Immature natural killer cell (primary cell): ENCODE data around the gene IHH. TPM values are rescaled to one million over a fixed set of nuclear protein-coding genes. Genes with fewer than 3 reads are reported as not detected.

ENCODE experiments used
- DNase-seq, 3 donors: peaks; one replicate each; pipeline ENCODE4 v3.0.0; 2022; ENCODE audit warnings: mixed read lengths in 1 of 3
- H3K27ac Mint-ChIP-seq, 6 donors: one replicate each; pipeline ENCODE4 v1.8.0; 2020; ENCODE audit warnings: mixed read lengths in 6 of 6, mild to moderate bottlenecking in 5 of 6, inconsistent platforms in 4 of 6, moderate library complexity in 3 of 6
- H3K27me3 Mint-ChIP-seq, 3 donors: one replicate each; pipeline ENCODE4 v1.8.0; 2020 to 2021; ENCODE audit warnings: low read depth in 3 of 3, mild to moderate bottlenecking in 3 of 3, mixed read lengths in 3 of 3, moderate library complexity in 3 of 3, inconsistent platforms in 1 of 3
- H3K36me3 Mint-ChIP-seq, 3 donors: one replicate each; pipeline ENCODE4 v1.8.0; 2020; ENCODE audit warnings: mixed read lengths in 3 of 3, inconsistent platforms in 2 of 3, mild to moderate bottlenecking in 2 of 3
- H3K4me1 Mint-ChIP-seq, 2 donors: one replicate each; pipeline ENCODE4 v1.8.0; 2020; ENCODE audit warnings: inconsistent platforms in 2 of 2, mild to moderate bottlenecking in 2 of 2, mixed read lengths in 2 of 2, moderate library complexity in 1 of 2
- H3K4me3 Mint-ChIP-seq, 5 donors: one replicate each; pipeline ENCODE4 v1.8.0; 2020; ENCODE audit warnings: mild to moderate bottlenecking in 5 of 5, mixed read lengths in 5 of 5, inconsistent platforms in 3 of 5, moderate library complexity in 3 of 5
- H3K9me3 Mint-ChIP-seq, 6 donors: one replicate each; pipeline ENCODE4 v1.8.0; 2020; ENCODE audit warnings: mild to moderate bottlenecking in 6 of 6, mixed read lengths in 6 of 6, inconsistent platforms in 4 of 6, moderate library complexity in 3 of 6
- polyA plus RNA-seq, 3 donors: library from polyadenylated mRNA; unstranded; fragments of 300-500 nt; fragmentation: Illumina TruSeq; gene quantifications; one replicate each; pipeline ENCODE4 v1.2.3, GENCODE V29; 2021

IHH gene
- polyA plus RNA-seq, 3 donors from 2014 or later = not detected

DNA sequence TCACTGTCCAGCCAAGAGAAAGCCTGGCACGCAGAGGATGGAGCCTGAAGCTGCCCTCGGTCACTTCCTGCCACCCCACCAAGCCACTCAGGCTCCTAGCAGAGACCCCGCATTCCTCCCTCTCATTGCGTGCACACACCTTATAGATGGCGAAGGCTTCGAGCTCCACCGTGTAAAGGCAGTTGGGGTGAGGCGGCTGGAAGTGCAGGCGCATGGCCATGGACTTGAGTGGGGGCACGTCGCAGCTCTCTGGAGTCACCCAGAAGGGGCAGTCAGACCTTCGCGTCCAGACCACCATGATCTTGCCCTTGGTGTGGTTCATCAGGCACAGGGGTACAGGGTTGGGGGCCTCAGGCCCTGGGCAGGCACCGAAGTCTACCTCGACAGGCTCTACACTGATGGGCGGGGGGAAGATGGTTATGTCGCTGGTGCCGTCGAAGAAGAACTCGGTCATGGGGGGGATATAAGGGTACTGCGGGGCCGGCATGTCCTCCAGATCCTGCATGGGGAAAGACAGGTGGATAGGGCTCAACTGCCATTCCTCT, 33.1 kb downstream of the IHH start:
- no peaks in the 10 kb centered on the region for H3K9me3 Mint-ChIP-seq
- DNase-seq = no peak
- no peaks in the 10 kb centered on the region for H3K36me3 Mint-ChIP-seq
- H3K27me3 Mint-ChIP-seq = peaks cover 5 to 8% (median 7%) of the 10 kb centered on the region in 3 donors
- no peaks in the 10 kb centered on the region for H3K4me1 Mint-ChIP-seq
- no peak overlapping the region for H3K4me3 Mint-ChIP-seq
- no peak overlapping the region for H3K27ac Mint-ChIP-seq

DNA sequence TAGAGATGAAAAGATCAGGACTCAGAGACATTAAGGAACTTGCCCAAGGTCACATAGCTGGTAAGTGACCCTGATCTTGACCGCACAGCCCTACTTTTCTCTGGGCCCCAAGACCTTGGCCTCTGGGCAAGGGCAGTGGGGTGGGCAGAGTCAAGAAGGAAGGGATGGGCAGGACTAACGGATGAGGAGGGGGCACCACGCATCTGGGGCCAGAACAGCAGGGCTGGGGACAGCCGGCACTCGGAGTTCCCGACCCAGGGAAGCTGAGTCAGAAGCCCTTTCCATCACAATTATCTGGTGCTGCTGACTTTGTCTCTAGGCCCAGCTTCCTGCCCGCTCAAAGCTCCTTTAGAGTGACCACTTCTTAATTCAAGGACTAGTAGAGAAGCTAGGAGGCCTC, 33.8 kb downstream of the IHH start:
- no peaks in the 10 kb centered on the region for H3K4me1 Mint-ChIP-seq
- H3K36me3 Mint-ChIP-seq = no peaks in the 10 kb centered on the region
- no peak for DNase-seq
- H3K9me3 Mint-ChIP-seq = no peaks in the 10 kb centered on the region
- no peak overlapping the region for H3K4me3 Mint-ChIP-seq
- peaks cover 5 to 8% (median 7%) of the 10 kb centered on the region in 3 donors for H3K27me3 Mint-ChIP-seq
- no peak overlapping the region for H3K27ac Mint-ChIP-seq

DNA sequence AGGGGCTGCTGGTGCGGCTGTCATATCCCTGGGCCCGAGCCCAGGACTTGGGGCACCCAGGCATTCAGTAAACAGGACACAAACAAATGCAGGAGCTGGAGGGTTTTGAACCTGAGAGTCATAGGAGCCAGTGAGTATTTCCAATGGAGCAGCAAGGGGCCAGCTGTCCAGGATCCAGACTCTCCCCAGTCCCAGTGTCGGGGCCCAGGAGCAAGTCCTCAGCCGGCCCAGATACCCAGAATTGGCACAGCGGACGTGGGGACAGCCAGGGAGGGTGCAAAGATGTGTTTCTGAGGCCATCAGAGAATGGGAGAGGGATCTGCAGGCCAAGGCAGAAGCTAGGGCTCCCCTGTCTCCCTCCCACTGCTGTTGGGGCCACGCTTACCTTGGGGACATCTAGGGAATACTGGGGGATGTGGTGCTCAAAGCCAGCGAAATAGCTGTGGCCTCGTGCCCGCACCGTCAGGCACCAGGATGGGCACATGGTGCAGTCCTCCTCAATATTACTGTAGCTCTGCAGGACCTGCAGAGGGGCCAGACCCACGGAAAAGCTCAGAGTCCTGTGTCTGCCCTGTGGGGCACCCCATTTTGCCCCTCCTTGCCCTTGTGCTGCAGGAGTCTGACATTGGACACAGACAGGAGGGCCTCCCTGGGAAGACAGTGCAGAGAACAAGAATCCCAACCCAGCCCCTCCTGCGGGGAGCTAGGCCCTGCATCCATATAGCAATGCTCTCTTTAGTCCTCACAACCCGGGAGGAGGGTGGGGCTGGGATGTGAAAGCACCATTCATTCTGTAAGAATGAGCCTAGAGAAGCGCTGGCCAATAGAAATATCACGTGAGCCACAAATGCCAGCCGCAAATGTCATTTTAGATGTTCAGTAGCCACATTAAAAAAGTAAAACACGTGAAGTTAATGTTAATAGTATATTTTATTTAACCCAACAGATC, 34.8 kb downstream of the IHH start:
- Mint-ChIP-seq H3K4me1 (no peaks in the 10 kb centered on the region), H3K36me3 (no peaks in the 10 kb centered on the region), H3K9me3 (no peaks in the 10 kb centered on the region), H3K27ac (no peak overlapping the region), H3K27me3 (peaks cover 5 to 10% (median 6%) of the 10 kb centered on the region in 3 donors), H3K4me3 (no peak overlapping the region)
- no peak for DNase-seq

DNA sequence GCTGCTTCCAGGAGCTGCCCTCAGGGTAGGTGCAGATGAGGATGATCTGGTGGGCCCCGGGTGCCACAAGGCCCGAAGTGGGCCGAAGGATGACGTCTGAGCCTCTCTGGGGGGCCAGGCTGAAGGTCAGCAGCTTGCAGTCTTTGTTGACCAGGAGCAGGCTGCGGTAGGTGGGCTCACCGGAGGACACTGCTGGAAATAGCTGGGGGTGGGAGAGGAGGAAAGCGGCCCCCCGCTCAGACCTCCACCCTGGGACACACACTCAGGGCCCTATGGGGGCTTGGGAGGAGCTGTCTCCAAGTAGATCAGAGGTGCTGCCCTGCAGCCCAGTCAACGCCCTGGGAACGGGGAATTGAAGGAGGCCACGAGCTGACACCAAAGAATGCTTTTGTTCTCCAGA, 36.7 kb downstream of the IHH start:
- Mint-ChIP-seq H3K27ac (no peak overlapping the region), H3K4me3 (no peak overlapping the region), H3K27me3 (peaks cover 0 to 11% (median 6%) of the 10 kb centered on the region in 3 donors), H3K9me3 (no peaks in the 10 kb centered on the region), H3K4me1 (no peaks in the 10 kb centered on the region), H3K36me3 (no peaks in the 10 kb centered on the region)
- no peak for DNase-seq

DNA sequence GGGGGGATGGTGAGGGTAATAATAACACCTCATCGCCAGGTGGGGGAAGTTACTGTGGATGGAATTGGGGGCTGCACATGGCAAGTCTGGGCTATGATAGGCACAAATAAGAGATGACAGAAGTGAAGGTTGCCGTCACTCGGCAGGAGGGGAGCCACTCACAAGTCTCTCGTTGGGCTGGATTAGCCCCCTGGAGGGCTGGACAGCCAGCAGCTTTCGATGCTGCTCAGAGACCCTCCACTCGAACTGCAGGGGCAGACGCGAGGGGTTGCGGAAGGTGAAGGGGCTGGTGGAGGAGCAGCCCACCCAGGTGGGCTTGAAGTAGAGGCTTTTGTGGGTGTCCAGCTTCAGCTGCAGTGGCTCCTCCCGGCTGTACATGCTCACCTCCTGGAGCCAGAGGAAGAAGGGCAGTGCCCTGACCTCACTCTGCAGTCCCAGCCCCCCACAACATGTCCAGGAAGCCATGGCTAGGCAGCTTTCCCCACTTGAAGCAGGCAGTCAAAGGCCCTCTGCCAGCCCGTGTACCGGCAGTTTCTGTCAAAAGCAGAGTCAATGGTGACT, 37.6 kb downstream of the IHH start:
- no peaks in the 10 kb centered on the region for H3K9me3 Mint-ChIP-seq
- no peaks in the 10 kb centered on the region for H3K4me1 Mint-ChIP-seq
- no peak overlapping the region for H3K4me3 Mint-ChIP-seq
- no peak overlapping the region for H3K27ac Mint-ChIP-seq
- no peak for DNase-seq
- peaks cover 0 to 11% (median 6%) of the 10 kb centered on the region in 3 donors for H3K27me3 Mint-ChIP-seq
- H3K36me3 Mint-ChIP-seq = no peaks in the 10 kb centered on the region

DNA sequence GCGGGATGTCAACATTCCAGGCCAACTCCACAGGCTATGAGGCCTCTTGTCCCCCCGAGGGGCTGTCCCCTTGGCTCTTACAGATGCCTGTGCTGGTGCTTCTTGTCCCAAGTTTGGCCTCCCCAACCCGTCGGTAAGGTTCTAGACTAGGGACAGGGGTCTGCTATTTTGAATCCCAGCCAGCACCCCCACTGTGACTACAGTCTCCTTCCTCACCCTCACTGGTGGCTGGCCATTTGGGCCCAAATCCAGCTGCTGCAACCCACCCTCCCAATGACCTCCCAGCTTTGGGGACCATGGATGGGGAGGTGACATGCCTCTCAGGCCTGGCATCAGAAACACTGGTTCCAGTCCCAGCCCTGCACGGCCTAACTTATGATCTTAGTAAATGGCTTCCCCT, 38.1 kb downstream of the IHH start:
- no peak overlapping the region for H3K27ac Mint-ChIP-seq
- no peaks in the 10 kb centered on the region for H3K9me3 Mint-ChIP-seq
- no peak for DNase-seq
- no peaks in the 10 kb centered on the region for H3K4me1 Mint-ChIP-seq
- no peaks in the 10 kb centered on the region for H3K36me3 Mint-ChIP-seq
- H3K27me3 Mint-ChIP-seq = peaks cover 0 to 7% (median 5%) of the 10 kb centered on the region in 3 donors
- no peak overlapping the region for H3K4me3 Mint-ChIP-seq

DNA sequence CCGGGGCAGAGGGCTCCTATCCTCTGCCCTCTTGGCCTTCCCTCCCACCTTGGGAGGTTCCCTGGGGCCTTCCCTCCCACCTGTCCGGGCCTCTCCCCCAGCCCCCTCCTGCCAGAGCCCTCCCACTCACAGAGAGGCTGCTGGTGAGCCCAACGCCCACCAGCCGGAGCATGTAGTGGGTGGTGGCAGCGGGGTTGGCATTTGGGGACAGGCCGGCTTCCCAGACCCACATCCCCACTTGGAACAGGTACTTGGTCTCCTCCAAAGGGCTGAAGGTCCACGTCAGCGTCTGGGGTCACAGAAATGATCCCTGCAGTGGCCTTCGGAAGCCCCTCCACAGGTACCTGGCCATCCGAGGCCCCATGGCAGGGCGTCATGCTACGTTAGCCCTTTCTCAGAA, 38.7 kb downstream of the IHH start:
- Mint-ChIP-seq H3K36me3 (no peaks in the 10 kb centered on the region), H3K4me1 (no peaks in the 10 kb centered on the region), H3K27me3 (peaks cover 0 to 9% (median 2%) of the 10 kb centered on the region in 3 donors), H3K27ac (no peak overlapping the region), H3K9me3 (no peaks in the 10 kb centered on the region), H3K4me3 (no peak overlapping the region)
- DNase-seq = no peak

DNA sequence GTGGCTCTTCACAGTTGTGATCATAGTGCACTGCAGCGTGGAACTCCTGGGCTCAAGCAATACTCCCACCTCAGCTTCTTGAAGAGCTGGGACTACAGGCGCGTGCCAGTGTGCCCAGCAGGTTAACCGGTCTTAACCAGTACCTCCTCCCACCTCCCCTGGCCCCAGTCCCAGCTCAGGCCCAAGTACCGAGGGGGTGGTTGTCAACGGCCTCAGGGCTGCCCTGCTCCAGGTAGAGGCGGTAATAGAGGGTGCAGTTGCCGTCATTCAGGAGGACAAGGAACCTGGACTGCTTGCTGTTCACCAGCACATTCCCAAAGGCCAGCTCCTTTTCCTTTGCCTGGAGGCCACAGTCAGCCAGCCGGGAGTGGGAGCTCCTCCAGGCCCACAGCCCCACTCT, 39.1 kb downstream of the IHH start:
- Mint-ChIP-seq H3K9me3 (no peaks in the 10 kb centered on the region), H3K27ac (no peak overlapping the region), H3K4me3 (no peak overlapping the region), H3K36me3 (no peaks in the 10 kb centered on the region), H3K4me1 (no peaks in the 10 kb centered on the region), H3K27me3 (peaks cover 2 to 9% (median 2%) of the 10 kb centered on the region in 3 donors)
- no peak for DNase-seq

DNA sequence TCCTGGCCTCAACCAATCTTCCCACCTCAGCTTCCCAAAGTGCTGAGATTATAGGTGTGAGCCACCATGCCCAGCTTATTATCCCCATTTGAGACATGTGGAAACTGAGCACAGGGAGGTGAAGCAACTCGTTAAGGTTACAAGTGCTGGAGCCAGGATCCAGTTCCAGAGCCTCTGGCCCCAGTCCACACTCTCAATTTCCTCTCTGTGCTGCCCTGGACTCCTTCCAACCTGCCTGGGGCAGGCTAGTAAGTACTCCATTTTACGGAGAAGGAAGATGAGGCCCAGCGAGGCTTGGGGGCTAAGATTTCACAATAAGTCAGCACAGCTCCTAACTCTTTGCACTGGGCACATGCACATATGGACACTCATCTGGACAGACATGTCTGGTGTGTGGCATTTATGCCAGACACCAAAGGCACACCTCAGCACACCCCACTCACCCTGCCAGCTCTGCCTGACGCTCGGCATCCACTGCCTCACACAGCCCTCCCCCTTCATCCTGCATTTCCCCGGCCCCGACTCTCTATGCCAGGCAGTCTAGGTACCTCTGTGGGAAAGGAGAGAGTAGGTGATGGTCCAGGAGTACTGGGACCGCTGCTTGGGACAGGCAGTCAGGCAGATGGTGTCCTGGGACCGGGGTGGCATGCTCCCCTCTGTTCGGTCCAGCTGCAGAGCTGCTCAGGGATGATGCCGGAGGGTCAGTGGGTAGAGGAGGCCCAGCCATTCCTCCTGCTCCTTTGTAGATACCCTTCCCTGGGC, 39.9 kb downstream of the IHH start:
- Mint-ChIP-seq H3K27ac (no peak overlapping the region), H3K4me1 (no peaks in the 10 kb centered on the region), H3K4me3 (no peak overlapping the region), H3K36me3 (no peaks in the 10 kb centered on the region), H3K27me3 (peaks cover 2 to 9% (median 4%) of the 10 kb centered on the region in 3 donors), H3K9me3 (no peaks in the 10 kb centered on the region)
- DNase-seq = no peak

DNA sequence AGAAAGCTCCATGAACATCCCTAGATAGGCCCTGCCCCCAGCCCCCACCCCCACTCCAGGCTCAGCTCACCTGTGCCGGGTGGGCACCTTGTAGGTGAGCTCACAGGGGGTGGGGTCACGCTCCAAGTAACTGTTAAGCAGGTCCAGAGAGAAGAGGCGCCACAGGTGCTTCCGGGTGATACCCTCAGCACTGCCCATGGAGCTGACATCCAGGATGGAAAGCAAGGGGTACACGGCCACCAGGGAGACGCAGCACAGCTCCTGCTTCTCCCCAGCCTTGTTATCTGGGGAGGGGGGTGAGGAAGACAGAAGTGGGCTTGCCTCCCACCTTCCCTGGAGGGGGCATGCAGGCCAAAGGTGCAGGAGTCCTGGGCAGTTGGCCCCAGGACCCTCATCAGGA, 41.3 kb downstream of the IHH start:
- no peak for DNase-seq
- Mint-ChIP-seq H3K9me3 (no peaks in the 10 kb centered on the region), H3K36me3 (no peaks in the 10 kb centered on the region), H3K27ac (no peak overlapping the region), H3K4me1 (no peaks in the 10 kb centered on the region), H3K4me3 (no peak overlapping the region), H3K27me3 (peaks cover 3 to 8% (median 6%) of the 10 kb centered on the region in 3 donors)

DNA sequence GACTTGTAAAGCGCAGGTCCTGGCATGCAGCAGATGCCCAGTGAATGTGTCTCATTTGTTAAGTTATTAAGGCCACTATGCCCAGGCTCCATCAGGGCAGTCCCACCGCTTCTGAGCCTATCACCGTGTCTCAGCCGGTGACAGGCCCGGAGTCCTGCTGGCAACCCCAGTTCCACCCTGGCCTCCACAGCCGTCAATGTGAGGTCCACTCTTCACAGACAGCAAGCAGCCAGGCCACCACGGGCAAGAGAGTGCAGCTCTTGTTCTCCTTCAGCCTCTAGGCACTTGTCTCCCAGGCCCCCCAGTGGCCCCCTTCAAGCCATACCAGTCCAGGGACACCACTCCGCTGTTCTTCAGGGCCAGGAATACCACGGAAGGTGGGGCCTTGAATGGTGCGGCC, 42.0 kb downstream of the IHH start:
- H3K27ac Mint-ChIP-seq = no peak overlapping the region
- no peaks in the 10 kb centered on the region for H3K36me3 Mint-ChIP-seq
- H3K4me3 Mint-ChIP-seq = no peak overlapping the region
- no peaks in the 10 kb centered on the region for H3K9me3 Mint-ChIP-seq
- H3K4me1 Mint-ChIP-seq = no peaks in the 10 kb centered on the region
- no peak for DNase-seq
- H3K27me3 Mint-ChIP-seq = peaks cover 3 to 8% (median 7%) of the 10 kb centered on the region in 3 donors

DNA sequence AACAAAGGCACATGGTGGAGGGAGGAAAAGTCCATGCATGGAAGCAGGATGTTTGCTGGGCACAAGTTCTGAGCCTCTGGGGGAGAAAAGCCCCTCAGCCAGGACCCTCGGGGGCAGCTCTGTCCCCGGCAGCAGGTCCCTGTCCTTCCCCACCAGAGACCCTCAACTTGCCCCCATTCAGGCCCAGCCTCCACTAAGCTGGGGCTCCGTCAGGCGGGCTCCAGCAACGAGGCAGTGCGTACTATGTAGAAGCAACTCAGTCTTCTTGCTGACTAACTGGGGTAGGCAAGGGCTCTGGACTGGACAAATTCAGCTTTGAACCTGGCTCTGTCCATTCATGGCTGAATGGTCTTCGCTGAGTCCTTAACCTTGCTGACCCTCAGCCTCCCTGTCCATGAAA, 42.4 kb downstream of the IHH start:
- H3K27me3 Mint-ChIP-seq = peaks cover 3 to 8% (median 7%) of the 10 kb centered on the region in 3 donors
- H3K36me3 Mint-ChIP-seq = no peaks in the 10 kb centered on the region
- no peaks in the 10 kb centered on the region for H3K4me1 Mint-ChIP-seq
- DNase-seq = no peak
- H3K9me3 Mint-ChIP-seq = no peaks in the 10 kb centered on the region
- H3K4me3 Mint-ChIP-seq = no peak overlapping the region
- H3K27ac Mint-ChIP-seq = no peak overlapping the region

DNA sequence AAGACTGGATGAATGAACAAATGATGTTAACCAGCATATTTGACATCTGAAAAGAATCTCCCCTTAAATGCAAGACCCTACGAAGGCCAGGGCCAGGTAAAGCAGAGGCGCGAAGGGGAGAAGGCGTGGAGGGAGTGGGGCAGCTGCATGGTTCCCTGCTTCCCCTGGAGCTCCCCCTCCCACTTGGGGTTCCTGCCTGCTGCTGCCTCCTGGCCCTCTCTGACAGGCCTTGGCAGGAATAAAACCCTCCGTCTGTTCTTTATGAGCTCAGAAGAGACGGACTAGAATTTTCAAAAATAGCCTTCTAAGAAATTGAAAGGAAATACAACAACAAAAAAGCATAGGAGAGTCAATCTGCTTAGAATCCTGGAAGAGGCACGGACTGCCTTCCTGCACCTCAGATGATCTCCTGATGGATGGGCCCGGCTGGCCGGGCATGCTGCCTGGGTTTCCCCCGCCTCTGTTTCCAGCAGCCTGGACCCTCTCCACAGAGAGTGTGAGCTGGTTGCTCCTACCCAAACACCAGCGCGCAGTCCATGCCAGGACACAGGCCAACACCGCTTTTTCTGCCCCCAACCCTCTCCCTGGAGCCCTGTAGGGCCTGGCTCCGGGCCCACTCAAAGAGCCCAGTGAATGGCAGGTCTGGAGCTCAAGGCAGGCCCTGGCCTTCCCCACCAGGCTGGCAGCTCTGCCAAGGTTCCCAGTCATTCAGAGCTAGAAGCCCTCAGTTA, 43.4 kb downstream of the IHH start:
- H3K27ac Mint-ChIP-seq = no peak overlapping the region
- DNase-seq = no peak
- H3K27me3 Mint-ChIP-seq = peaks cover 1 to 8% (median 7%) of the 10 kb centered on the region in 3 donors
- H3K4me3 Mint-ChIP-seq = no peak overlapping the region
- no peaks in the 10 kb centered on the region for H3K9me3 Mint-ChIP-seq
- H3K36me3 Mint-ChIP-seq = no peaks in the 10 kb centered on the region
- H3K4me1 Mint-ChIP-seq = no peaks in the 10 kb centered on the region
